CD4-positive, alpha-beta T cell treated with Interleukin-4 for 1 hour (primary cell): ENCODE results near the gene ZMYND8.
"Not testable (repeated sequence)": the region's sequence is repeated elsewhere in the genome, so short reads cannot be mapped to it uniquely, and the experiment has no call there.

Source experiments
- DNase-seq, 2 donors: peaks; one replicate each; pipeline ENCODE4 v3.0.0-alpha.2; 2020 to 2022

ZMYND8 gene

GRCh38 chr20:47241345-47241781 lies 115.1 kb downstream of the ZMYND8 start:
- no peak for DNase-seq

GRCh38 chr20:47240096-47240495 lies 116.4 kb downstream of the ZMYND8 start:
- not testable (repeated sequence) for DNase-seq

GRCh38 chr20:47239719-47240067 lies 116.8 kb downstream of the ZMYND8 start:
- no peak for DNase-seq

GRCh38 chr20:47238780-47239718 lies 117.5 kb downstream of the ZMYND8 start:
- DNase-seq: no peak

GRCh38 chr20:47237715-47238114 lies 118.8 kb downstream of the ZMYND8 start:
- DNase-seq: no peak

- DNase-seq: no peak
These were observed 119.9 kb downstream of the ZMYND8 start for GRCh38 chr20:47236639-47236900.

GRCh38 chr20:47235853-47236638 lies 120.5 kb downstream of the ZMYND8 start:
- DNase-seq: no peak

- no peak for DNase-seq
These were observed 121.4 kb downstream of the ZMYND8 start for GRCh38 chr20:47235111-47235510.

- DNase-seq: no peak
These were observed 122.9 kb downstream of the ZMYND8 start for GRCh38 chr20:47233333-47234188.

GRCh38 chr20:47232518-47232917 lies 124.0 kb downstream of the ZMYND8 start:
- no peak for DNase-seq

GRCh38 chr20:47231382-47232039 lies 125.0 kb downstream of the ZMYND8 start:
- no peak for DNase-seq

GRCh38 chr20:47230811-47231256 lies 125.7 kb downstream of the ZMYND8 start:
- DNase-seq: no peak

GRCh38 chr20:47228654-47229053 lies 127.8 kb downstream of the ZMYND8 start:
- DNase-seq: no peak

GRCh38 chr20:47227576-47227975 lies 128.9 kb downstream of the ZMYND8 start:
- DNase-seq: no peak

- no peak for DNase-seq
These were observed 129.4 kb downstream of the ZMYND8 start for GRCh38 chr20:47227119-47227518.

- DNase-seq: no peak
These were observed 131.0 kb downstream of the ZMYND8 start for GRCh38 chr20:47225458-47225857.

- no peak for DNase-seq
These were observed 131.6 kb downstream of the ZMYND8 start for GRCh38 chr20:47224857-47225256.

- no peak for DNase-seq
These were observed 132.2 kb downstream of the ZMYND8 start for GRCh38 chr20:47224300-47224791.

- no peak for DNase-seq
These were observed 132.6 kb downstream of the ZMYND8 start for GRCh38 chr20:47223896-47224295.

- no peak for DNase-seq
These were observed 133.9 kb downstream of the ZMYND8 start for GRCh38 chr20:47222468-47223119.

- DNase-seq: no peak
These were observed 135.4 kb downstream of the ZMYND8 start for GRCh38 chr20:47221036-47221625.
